RWPE2 (cell line): ENCODE results near the gene TUBGCP3.

Experiments
- ATAC-seq: fragments of 200-7000 bp; cut with Tn5 transposase; 3 replicates; pipeline ENCODE4 v1.9.1; 2021; ENCODE audit warnings: low read depth
- DNase-seq: peaks from one replicate; pipeline ENCODE4 v3.0.0-alpha.2; 2020; ENCODE audit warnings: low spot score
- H3K27ac ChIP-seq: fragments of 450-650 bp; 2 replicates; pipeline ENCODE4 v1.5.1; 2017; ENCODE audit warnings: mild to moderate bottlenecking; ENCODE audit not compliant: poor library complexity, severe bottlenecking
- H3K27me3 ChIP-seq: fragments of 250-450 bp; sonication (Bioruptor Pico); 2 replicates; pipeline ENCODE4 v1.5.1; 2021; ENCODE audit warnings: mild to moderate bottlenecking, moderate library complexity; ENCODE audit not compliant: insufficient read depth, poor library complexity, severe bottlenecking
- H3K36me3 ChIP-seq: fragments of 250-450 bp; sonication (Bioruptor Pico); 2 replicates; pipeline ENCODE4 v1.5.1; 2020; ENCODE audit warnings: low read depth, mild to moderate bottlenecking, moderate library complexity
- H3K4me1 ChIP-seq: fragments of 250-450 bp; sonication (Bioruptor Pico); 2 replicates; pipeline ENCODE4 v1.5.1; 2021; ENCODE audit warnings: mild to moderate bottlenecking, moderate library complexity; ENCODE audit not compliant: insufficient read depth, poor library complexity, severe bottlenecking
- H3K4me3 ChIP-seq: fragments of 250-450 bp; sonication (Bioruptor Pico); 2 replicates; pipeline ENCODE4 v1.5.1; 2021; ENCODE audit warnings: mild to moderate bottlenecking, moderate library complexity; ENCODE audit not compliant: severe bottlenecking
- H3K9me3 ChIP-seq: fragments of 250-450 bp; sonication (Bioruptor Pico); 2 replicates; pipeline ENCODE4 v1.5.1; 2021; ENCODE audit warnings: mild to moderate bottlenecking, moderate library complexity; ENCODE audit not compliant: severe bottlenecking
- TF ChIP-seq, protein P1 (sequence below): fragments of 450-650 bp; IDR thresholded peaks from one replicate; pipeline ENCODE4 v1.5.1; 2017; ENCODE audit warnings: mild to moderate bottlenecking, moderate library complexity; ENCODE audit not compliant: poor library complexity, severe bottlenecking

Gene TUBGCP3, protein sequence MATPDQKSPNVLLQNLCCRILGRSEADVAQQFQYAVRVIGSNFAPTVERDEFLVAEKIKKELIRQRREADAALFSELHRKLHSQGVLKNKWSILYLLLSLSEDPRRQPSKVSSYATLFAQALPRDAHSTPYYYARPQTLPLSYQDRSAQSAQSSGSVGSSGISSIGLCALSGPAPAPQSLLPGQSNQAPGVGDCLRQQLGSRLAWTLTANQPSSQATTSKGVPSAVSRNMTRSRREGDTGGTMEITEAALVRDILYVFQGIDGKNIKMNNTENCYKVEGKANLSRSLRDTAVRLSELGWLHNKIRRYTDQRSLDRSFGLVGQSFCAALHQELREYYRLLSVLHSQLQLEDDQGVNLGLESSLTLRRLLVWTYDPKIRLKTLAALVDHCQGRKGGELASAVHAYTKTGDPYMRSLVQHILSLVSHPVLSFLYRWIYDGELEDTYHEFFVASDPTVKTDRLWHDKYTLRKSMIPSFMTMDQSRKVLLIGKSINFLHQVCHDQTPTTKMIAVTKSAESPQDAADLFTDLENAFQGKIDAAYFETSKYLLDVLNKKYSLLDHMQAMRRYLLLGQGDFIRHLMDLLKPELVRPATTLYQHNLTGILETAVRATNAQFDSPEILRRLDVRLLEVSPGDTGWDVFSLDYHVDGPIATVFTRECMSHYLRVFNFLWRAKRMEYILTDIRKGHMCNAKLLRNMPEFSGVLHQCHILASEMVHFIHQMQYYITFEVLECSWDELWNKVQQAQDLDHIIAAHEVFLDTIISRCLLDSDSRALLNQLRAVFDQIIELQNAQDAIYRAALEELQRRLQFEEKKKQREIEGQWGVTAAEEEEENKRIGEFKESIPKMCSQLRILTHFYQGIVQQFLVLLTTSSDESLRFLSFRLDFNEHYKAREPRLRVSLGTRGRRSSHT

DNA sequence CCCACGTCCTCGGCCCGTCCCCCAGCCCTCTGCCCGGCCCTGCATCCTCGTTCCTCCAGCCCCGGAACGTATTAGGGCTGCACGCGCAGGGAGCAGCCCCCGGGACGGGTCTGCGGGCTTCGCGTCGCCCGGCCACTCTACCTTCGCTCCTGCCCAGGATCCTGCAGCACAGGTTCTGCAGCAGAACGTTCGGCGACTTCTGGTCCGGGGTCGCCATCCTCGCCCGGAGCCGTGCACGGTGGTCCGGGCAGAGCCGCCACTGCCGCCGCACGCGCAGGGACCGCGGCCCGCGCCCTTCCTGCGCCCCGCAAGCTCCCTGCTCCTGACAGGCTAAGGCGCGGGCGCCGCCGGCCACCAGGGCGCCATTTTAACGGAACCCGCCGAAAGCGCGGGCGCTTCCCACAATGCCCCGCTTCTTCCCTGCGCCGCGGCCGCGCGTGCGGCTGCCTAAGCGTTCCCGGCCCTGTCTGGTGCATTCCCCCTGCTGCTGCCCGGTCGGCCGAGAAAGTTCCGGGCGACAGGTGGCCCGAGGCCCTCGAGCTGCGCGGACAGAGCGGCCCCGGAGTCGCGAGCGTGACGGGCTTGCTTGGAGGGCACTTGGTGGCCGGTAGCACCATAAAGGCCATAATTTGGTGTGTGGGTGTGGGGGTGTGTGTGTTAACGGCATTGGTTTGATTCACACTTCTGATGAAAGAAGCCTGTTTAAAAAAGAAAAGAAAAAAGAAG is at the start of gene TUBGCP3:
TUBGCP3 (minus strand) TSS at position 390 of the 726 bp plus-strand sequence; CDS start at position 217, 173 bp downstream.
- DNase-seq, result peak; percentile 72
- ATAC-seq, result peak; percentile 87
- peaks cover 6% of the 10 kb centered on the region for H3K4me1 ChIP-seq
- TF ChIP-seq, protein P1, sequence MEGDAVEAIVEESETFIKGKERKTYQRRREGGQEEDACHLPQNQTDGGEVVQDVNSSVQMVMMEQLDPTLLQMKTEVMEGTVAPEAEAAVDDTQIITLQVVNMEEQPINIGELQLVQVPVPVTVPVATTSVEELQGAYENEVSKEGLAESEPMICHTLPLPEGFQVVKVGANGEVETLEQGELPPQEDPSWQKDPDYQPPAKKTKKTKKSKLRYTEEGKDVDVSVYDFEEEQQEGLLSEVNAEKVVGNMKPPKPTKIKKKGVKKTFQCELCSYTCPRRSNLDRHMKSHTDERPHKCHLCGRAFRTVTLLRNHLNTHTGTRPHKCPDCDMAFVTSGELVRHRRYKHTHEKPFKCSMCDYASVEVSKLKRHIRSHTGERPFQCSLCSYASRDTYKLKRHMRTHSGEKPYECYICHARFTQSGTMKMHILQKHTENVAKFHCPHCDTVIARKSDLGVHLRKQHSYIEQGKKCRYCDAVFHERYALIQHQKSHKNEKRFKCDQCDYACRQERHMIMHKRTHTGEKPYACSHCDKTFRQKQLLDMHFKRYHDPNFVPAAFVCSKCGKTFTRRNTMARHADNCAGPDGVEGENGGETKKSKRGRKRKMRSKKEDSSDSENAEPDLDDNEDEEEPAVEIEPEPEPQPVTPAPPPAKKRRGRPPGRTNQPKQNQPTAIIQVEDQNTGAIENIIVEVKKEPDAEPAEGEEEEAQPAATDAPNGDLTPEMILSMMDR, result no peak
- H3K27me3 ChIP-seq, result no peaks in the 10 kb centered on the region
- H3K27ac ChIP-seq, result peak within 1 kb of the TSS; percentile 91
- peak within 1 kb of the TSS; percentile 93 for H3K4me3 ChIP-seq
- H3K36me3 ChIP-seq, result peaks cover 8% of the 10 kb centered on the region; the same call in 1 of the 2 replicates
- H3K9me3 ChIP-seq, result no peaks in the 10 kb centered on the region

DNA sequence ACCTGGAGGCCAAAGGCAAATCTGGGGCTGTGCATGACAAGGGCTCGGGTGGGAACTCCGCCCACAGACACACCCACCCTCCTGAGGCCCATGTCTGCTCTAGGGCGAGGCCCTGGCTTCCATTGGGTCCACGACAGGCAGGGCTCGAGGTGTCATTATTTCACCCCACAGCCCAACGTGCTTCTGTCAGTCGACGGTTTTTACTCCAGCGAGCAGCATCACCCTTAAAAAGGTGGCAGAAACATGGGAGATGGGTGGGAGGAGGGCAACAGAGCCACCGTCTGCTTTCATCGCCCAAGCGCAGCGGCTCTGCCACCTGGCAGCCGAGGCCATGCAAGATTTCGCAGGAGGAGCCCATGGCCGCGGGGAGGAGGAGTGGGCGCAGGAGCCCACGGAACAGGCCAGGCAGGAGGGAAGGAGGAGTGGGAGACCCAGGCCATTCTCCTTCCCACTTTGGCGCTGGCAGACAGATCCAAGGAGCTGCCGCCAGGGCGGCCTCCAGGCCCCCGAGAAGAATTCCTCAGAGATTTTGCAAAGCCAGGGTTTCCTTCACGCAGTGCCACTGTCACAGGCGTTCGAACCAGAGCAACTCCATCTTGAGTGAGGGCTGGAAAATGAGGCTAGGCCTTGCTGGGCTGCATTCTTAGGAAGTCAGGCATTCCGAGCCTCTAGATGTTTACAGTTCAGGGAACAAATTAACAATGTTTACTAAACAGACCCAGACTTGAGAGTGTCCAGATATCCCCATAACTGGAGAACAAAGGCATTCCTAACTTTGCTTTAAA is 49.3 kb upstream of the TUBGCP3 start:
- Histone ChIP-seq H3K27me3 (peaks cover 43% of the 10 kb centered on the region), H3K9me3 (no peaks in the 10 kb centered on the region), H3K4me1 (no peaks in the 10 kb centered on the region), H3K4me3 (no peak overlapping the region), H3K36me3 (no peaks in the 10 kb centered on the region), H3K27ac (no peak overlapping the region)
- TF ChIP-seq, protein P1, result no peak
- ATAC-seq (no peak), DNase-seq (no peak)

DNA sequence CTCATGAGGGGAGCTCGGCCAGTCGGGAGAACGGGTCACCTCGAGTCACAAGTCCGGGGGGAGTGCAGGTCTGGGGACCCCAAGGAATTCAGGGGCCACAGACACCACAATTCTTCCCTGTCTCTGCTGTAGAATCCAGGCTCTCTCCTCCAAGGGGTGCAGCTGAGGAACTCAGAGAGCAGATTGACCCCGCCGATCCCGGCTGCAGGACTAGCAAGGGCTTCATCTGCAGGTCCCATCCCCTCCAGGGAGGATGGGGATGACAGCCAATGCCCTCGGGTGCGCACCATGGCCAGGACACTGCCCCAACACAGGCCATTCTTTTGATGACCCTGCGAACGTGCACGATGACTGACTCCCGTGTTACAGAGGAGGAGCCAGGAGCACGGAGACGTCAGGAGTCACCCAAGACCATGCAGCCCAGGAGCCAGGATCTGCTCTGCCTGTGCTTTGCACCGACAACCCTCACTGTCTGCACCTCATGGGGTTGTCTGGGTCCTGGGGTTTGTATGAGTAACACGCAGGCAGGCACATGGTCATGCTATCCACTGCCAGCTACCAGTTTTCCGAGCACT is 48.5 kb upstream of the TUBGCP3 start:
- ATAC-seq, result no peak

DNA sequence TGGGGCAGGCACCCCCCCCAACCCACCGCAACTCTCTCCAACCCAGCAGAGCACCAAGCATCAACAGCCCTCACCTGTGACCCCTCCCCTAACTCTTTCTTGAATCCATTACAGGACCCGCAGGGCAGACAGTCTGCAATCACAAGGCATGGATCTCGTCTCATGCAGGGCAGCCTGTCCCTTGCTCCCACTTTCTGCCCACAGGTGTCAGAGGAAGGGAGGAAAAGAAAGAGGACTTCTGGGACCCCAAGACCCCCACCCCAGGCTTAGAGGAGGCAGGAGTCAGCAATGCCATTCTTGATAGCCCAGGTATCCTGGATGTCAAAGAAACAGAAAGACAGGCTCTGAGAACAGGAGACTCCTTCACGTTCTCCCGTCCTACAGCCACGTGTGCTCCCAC is 47.4 kb upstream of the TUBGCP3 start:
- Histone ChIP-seq H3K4me1 (no peaks in the 10 kb centered on the region), H3K4me3 (no peak overlapping the region), H3K27ac (no peak overlapping the region), H3K36me3 (no peaks in the 10 kb centered on the region), H3K9me3 (no peaks in the 10 kb centered on the region), H3K27me3 (peaks cover 43% of the 10 kb centered on the region)
- ATAC-seq (no peak), DNase-seq (no peak)
- TF ChIP-seq, protein P1, result no peak

More for the DNA sequence above, 48.5 kb upstream of the TUBGCP3 start:
- Histone ChIP-seq H3K27me3 (peaks cover 43% of the 10 kb centered on the region), H3K9me3 (no peaks in the 10 kb centered on the region), H3K4me3 (no peak overlapping the region), H3K4me1 (no peaks in the 10 kb centered on the region), H3K27ac (no peak overlapping the region), H3K36me3 (no peaks in the 10 kb centered on the region)
- TF ChIP-seq, protein P1, result no peak
- DNase-seq, result no peak
